ENCODE results near the gene INF2.

INF2 gene

GRCh38 chr14:104697317-104697703 is 7.9 kb downstream of the INF2 start:
- H3K9me2 ChIP-seq (ENCODE audit: low read depth, low read length) = no peaks in the 10 kb centered on the region
- H2AFZ ChIP-seq (ENCODE audit: low read length) = no peak overlapping the region
- H3K79me2 ChIP-seq (ENCODE audit: insufficient read depth, low read length) = no peaks in the 10 kb centered on the region
- no peaks in the 10 kb centered on the region for H3K4me1 ChIP-seq (ENCODE audit: insufficient read depth, low read length, severe bottlenecking)
- H3K4me2 ChIP-seq (ENCODE audit: low read length) = no peak overlapping the region
- no peak for TF ChIP-seq CTCF (IDR thresholded peaks at IDR 0.05; ENCODE audit: low read length)
- no peak for TF ChIP-seq EZH2 (IDR thresholded peaks at IDR 0.05; ENCODE audit: borderline replicate concordance, low read length)
- H3K9me3 ChIP-seq (ENCODE audit: low read length) = no peaks in the 10 kb centered on the region
- H3K27me3 ChIP-seq (ENCODE audit: insufficient read depth, low read length) = 0 out of 2 replicates have a peak, but pooled peaks cover 5% of the 10 kb centered on the region
- H3K4me3 ChIP-seq (ENCODE audit: low read depth, low read length, poor library complexity, severe bottlenecking) = no peak overlapping the region
- no peak overlapping the region for H3K9ac ChIP-seq (ENCODE audit: low read length)
- H3F3A ChIP-seq (ENCODE audit: insufficient read depth, low read length) = no peaks in the 10 kb centered on the region
- no peaks in the 10 kb centered on the region for H3K36me3 ChIP-seq (ENCODE audit: insufficient read depth, low read length)
- H4K20me1 ChIP-seq (ENCODE audit: insufficient read depth, low read length) = no peaks in the 10 kb centered on the region
- H3K27ac ChIP-seq (ENCODE audit: low read depth, low read length, poor library complexity, severe bottlenecking) = no peak overlapping the region

- H3K4me1 ChIP-seq (ENCODE audit: insufficient read depth, low read length, severe bottlenecking) = no peaks in the 10 kb centered on the region
- TF ChIP-seq EZH2 (IDR thresholded peaks at IDR 0.05; ENCODE audit: borderline replicate concordance, low read length) (no peak), CTCF (IDR thresholded peaks at IDR 0.05; ENCODE audit: low read length) (no peak)
Measured at GRCh38 chr14:104697892-104698583, 8.6 kb downstream of the INF2 start.

GRCh38 chr14:104698688-104699425 is 9.4 kb downstream of the INF2 start:
- H3K9me2 ChIP-seq (ENCODE audit: low read depth, low read length) = no peaks in the 10 kb centered on the region
- no peak overlapping the region for H3K27ac ChIP-seq (ENCODE audit: low read depth, low read length, poor library complexity, severe bottlenecking)
- no peak overlapping the region for H3K9ac ChIP-seq (ENCODE audit: low read length)

More at GRCh38 chr14:104697892-104698583, 8.6 kb downstream of the INF2 start:
- Histone ChIP-seq H3K9me2 (ENCODE audit: low read depth, low read length) (no peaks in the 10 kb centered on the region), H3K27ac (ENCODE audit: low read depth, low read length, poor library complexity, severe bottlenecking) (no peak overlapping the region), H3K27me3 (ENCODE audit: insufficient read depth, low read length) (0 out of 2 replicates have a peak, but pooled peaks cover 5% of the 10 kb centered on the region), H3K9me3 (ENCODE audit: low read length) (no peaks in the 10 kb centered on the region), H3F3A (ENCODE audit: insufficient read depth, low read length) (no peaks in the 10 kb centered on the region), H4K20me1 (ENCODE audit: insufficient read depth, low read length) (no peaks in the 10 kb centered on the region), H3K4me2 (ENCODE audit: low read length) (no peak overlapping the region), H2AFZ (ENCODE audit: low read length) (no peak overlapping the region), H3K4me3 (ENCODE audit: low read depth, low read length, poor library complexity, severe bottlenecking) (no peak overlapping the region), H3K79me2 (ENCODE audit: insufficient read depth, low read length) (no peaks in the 10 kb centered on the region), H3K36me3 (ENCODE audit: insufficient read depth, low read length) (no peaks in the 10 kb centered on the region), H3K9ac (ENCODE audit: low read length) (no peak overlapping the region)

More at GRCh38 chr14:104698688-104699425, 9.4 kb downstream of the INF2 start:
- no peak overlapping the region for H3K4me2 ChIP-seq (ENCODE audit: low read length)
- H3K9me3 ChIP-seq (ENCODE audit: low read length) = no peaks in the 10 kb centered on the region
- no peaks in the 10 kb centered on the region for H3K4me1 ChIP-seq (ENCODE audit: insufficient read depth, low read length, severe bottlenecking)
- H3K27me3 ChIP-seq (ENCODE audit: insufficient read depth, low read length) = peaks cover 5% of the 10 kb centered on the region; the same call in 1 of the 2 replicates
- H3K4me3 ChIP-seq (ENCODE audit: low read depth, low read length, poor library complexity, severe bottlenecking) = no peak overlapping the region
- no peaks in the 10 kb centered on the region for H3F3A ChIP-seq (ENCODE audit: insufficient read depth, low read length)
- TF ChIP-seq EZH2 (IDR thresholded peaks at IDR 0.05; ENCODE audit: borderline replicate concordance, low read length) = no peak
- no peak for TF ChIP-seq CTCF (IDR thresholded peaks at IDR 0.05; ENCODE audit: low read length)
- H2AFZ ChIP-seq (ENCODE audit: low read length) = no peak overlapping the region
- no peaks in the 10 kb centered on the region for H4K20me1 ChIP-seq (ENCODE audit: insufficient read depth, low read length)
- no peaks in the 10 kb centered on the region for H3K36me3 ChIP-seq (ENCODE audit: insufficient read depth, low read length)
- H3K79me2 ChIP-seq (ENCODE audit: insufficient read depth, low read length) = no peaks in the 10 kb centered on the region
